K562 (cell line): ENCODE measurements around the gene IFT81.

Source experiments
- CEBPB ChIP-seq: fragments of 450-650 bp; IDR thresholded peaks from 2 replicates; pipeline ENCODE4 v1.6.1; 2016; ENCODE audit warnings: missing genetic modification characterization, missing compliant biosample characterization
- CTCF ChIP-seq, 3 experiments: IDR thresholded peaks in 2 of 3; conservative IDR thresholded peaks in 1 of 3; 2 replicates each; pipeline ENCODE4 v1.5.1; 2011 to 2012; ENCODE audit warnings: low read length in 3 of 3, mild to moderate bottlenecking in 3 of 3, control low read depth in 2 of 3, improper control_type of control experiment in 1 of 3, inconsistent platforms in 1 of 3, low read depth in 1 of 3, mixed read lengths in 1 of 3, moderate library complexity in 1 of 3; ENCODE audit not compliant: insufficient read depth in 2 of 3
- E2F8 ChIP-seq: fragments of 450-650 bp; IDR thresholded peaks from 2 replicates; pipeline ENCODE4 v1.7.1; 2018; ENCODE audit warnings: mild to moderate bottlenecking, low read depth; ENCODE audit not compliant: partially characterized antibody
- KAT2B ChIP-seq: IDR thresholded peaks from one replicate; pipeline ENCODE4 v1.6.1; 2012; ENCODE audit warnings: low read depth, mild to moderate bottlenecking, control low read depth, inconsistent platforms, low read length, moderate library complexity
- KAT7 ChIP-seq: sonication (generic); formaldehyde crosslinking; IDR thresholded peaks from 2 replicates; pipeline ENCODE4 v1.8.0; 2022; ENCODE audit warnings: missing genetic modification reagents, mild to moderate bottlenecking, borderline replicate concordance
- POLR2A ChIP-seq: fragments of 450-650 bp; conservative IDR thresholded peaks from 2 replicates; pipeline ENCODE4 v1.6.1; 2016
- SETDB1 ChIP-seq: IDR thresholded peaks from one replicate; pipeline ENCODE4 v1.6.1; 2012; ENCODE audit warnings: low read length, control low read depth, inconsistent platforms
- TAF1 ChIP-seq: IDR thresholded peaks from 2 replicates; pipeline ENCODE4 v1.6.1; 2011; ENCODE audit warnings: mild to moderate bottlenecking, low read length, moderate library complexity; ENCODE audit not compliant: insufficient read depth, control insufficient read depth, severe bottlenecking; ENCODE audit errors: extremely low read depth
- ZBTB43 ChIP-seq: sonication (generic); formaldehyde crosslinking; IDR thresholded peaks from 2 replicates; pipeline ENCODE4 v1.8.0; 2023; ENCODE audit warnings: mild to moderate bottlenecking, missing genetic modification reagents
- ZNF274 ChIP-seq: IDR thresholded peaks from 2 replicates; pipeline ENCODE4 v1.6.1; 2011; ENCODE audit warnings: low read depth, mild to moderate bottlenecking, low read length, moderate library complexity, borderline replicate concordance
- ZNF699 ChIP-seq: fragments of 250-450 bp; sonication (Bioruptor Pico); IDR thresholded peaks from 2 replicates; pipeline ENCODE4 v1.8.0; 2021; ENCODE audit warnings: mild to moderate bottlenecking, moderate library complexity; ENCODE audit not compliant: insufficient replicate concordance
- TF ChIP-seq, protein P1 (sequence below): fragments of 250-450 bp; sonication (Bioruptor Pico); IDR thresholded peaks from 2 replicates; pipeline ENCODE4 v1.8.0; 2021; ENCODE audit warnings: moderate library complexity, mild to moderate bottlenecking, inconsistent platforms

DNA sequence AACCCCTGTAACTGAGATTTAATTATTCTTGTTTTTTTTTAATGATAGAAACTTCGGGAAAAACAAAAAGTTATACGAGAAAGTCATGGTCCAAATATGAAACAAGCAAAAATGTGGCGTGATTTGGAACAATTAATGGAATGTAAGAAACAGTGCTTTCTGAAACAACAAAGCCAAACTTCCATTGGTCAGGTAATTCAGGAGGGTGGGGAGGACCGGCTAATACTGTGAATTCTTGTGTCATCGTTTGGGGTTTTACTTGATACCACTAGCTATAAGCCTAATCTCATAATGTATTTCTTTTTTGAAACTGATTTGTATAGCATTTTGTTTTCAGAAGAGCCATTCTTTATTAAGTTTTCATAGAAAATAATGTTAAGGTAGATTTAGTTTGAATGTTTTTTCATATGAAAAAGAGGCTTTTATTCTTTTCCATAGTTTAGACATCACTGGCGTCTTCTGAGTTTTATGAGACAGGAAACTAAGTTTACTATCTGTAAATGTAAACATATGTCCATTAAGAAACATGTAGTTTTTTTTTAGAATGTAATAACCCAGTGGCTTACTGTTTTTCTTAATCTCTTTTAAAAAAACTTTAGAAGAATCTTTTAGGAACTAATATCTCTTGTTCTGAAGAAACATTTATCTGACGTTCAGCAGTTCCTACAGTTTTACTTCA lies 94.0 kb downstream of the IFT81 start:
- TF ChIP-seq TAF1 (no peak), KAT7 (no peak), E2F8 (no peak), KAT2B (no peak), CEBPB (no peak), ZNF699 (CRISPR knock-in tag) (no peak), CTCF (IDR thresholded peaks at IDR 0.05 in 2 of 3, conservative IDR thresholded peaks at IDR 0.05 in 1 of 3; ENCODE audit: insufficient read depth in 2 of 3, low read depth in 1 of 3, low read length in 3 of 3) (no peak), ZBTB43 (no peak), POLR2A (no peak), ZNF274 (no peak), SETDB1 (no peak)
- TF ChIP-seq, protein P1, sequence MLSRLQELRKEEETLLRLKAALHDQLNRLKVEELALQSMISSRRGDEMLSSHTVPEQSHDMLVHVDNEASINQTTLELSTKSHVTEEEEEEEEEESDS (CRISPR knock-in tag): no peak
